Measurements from ENCODE around the gene ABHD14A. TPM values are rescaled to one million over a fixed set of nuclear protein-coding genes. Genes with fewer than 3 reads are reported as not detected.
A peak's percentile ranks its signal among the peaks of the same experiment; 100 is the strongest.

ABHD14A gene
- total RNA-seq, 1 donor from 2014 or later = 17.8 TPM

DNA sequence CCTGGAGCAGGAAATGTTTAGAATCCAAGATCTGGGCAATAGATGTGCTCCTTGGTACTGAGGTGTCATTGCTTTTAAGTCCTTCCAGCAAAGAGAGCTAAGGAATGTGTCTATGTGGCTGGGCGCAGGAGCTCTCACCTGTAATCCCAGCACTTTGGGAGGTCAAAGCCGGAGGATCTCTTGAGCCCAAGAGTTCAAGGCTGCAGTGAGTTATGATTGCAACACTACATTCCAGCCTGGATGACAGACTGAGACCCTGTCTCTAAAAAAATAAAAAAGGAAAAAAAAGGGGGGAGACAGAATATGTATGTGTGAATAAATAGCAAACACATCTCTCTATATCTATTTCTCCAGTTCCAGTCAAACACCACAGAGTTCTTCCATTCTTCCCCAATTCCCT is 24.0 kb upstream of the ABHD14A start:
- no peak overlapping the region for H3K27ac ChIP-seq
- peaks cover 7% of the 10 kb centered on the region for H3K27me3 ChIP-seq (ENCODE audit: low read depth)
- no peak for ATAC-seq
- no peaks in the 10 kb centered on the region for H3K9me3 ChIP-seq
- peaks cover 17% of the 10 kb centered on the region for H3K36me3 ChIP-seq
- H3K4me3 ChIP-seq = no peak overlapping the region
- TF ChIP-seq, protein P1, sequence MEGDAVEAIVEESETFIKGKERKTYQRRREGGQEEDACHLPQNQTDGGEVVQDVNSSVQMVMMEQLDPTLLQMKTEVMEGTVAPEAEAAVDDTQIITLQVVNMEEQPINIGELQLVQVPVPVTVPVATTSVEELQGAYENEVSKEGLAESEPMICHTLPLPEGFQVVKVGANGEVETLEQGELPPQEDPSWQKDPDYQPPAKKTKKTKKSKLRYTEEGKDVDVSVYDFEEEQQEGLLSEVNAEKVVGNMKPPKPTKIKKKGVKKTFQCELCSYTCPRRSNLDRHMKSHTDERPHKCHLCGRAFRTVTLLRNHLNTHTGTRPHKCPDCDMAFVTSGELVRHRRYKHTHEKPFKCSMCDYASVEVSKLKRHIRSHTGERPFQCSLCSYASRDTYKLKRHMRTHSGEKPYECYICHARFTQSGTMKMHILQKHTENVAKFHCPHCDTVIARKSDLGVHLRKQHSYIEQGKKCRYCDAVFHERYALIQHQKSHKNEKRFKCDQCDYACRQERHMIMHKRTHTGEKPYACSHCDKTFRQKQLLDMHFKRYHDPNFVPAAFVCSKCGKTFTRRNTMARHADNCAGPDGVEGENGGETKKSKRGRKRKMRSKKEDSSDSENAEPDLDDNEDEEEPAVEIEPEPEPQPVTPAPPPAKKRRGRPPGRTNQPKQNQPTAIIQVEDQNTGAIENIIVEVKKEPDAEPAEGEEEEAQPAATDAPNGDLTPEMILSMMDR (IDR thresholded peaks at IDR 0.05) = no peak
- peaks cover 9% of the 10 kb centered on the region for H3K4me1 ChIP-seq
- intact Hi-C loops (cut with DNase I) = no loop called here
- DNase-seq = no peak

DNA sequence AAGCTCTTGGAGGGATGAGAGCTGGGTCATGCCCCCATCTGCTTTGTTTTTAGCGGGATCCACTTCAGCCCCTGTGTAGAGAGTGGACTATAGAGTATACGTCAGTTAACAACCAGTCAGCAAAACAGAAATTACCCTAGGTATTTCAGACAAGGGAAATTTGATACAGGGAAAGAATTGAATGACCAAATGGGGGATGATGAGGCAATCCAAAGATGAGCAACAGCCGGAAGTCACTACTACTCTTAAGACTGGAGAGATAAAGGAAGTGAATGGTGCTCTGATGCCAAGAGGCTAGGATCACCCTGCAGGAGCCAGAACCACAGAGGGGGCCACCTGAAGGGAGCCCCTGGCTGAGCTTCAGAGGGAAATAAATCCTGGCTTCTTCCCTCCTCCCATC is 21.4 kb upstream of the ABHD14A start:
- intact Hi-C loops (cut with DNase I) = no loop called here

DNA sequence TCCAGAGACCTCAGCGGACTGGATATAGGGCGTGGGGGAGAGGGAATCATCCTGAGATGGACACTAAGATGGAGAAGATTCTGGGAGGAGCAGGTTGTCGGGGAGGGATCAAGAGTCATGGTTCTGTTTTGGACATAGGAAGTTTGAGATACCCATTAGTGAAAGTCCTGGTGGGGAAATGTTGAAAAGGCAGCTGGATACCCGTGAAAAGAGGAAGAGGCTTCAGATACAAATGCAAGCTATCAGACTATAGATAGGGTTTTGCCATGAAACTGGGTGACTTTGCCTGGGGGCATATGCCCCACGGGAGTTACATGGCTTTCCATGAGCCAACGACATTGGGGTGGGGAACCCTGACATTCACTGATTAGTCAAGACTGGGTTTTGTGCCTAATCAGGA is 20.8 kb upstream of the ABHD14A start:
- TF ChIP-seq, protein P1 (IDR thresholded peaks at IDR 0.05) = no peak
- Histone ChIP-seq H3K27ac (no peak overlapping the region), H3K4me3 (no peak overlapping the region), H3K36me3 (peaks cover 8% of the 10 kb centered on the region), H3K4me1 (peaks cover 21% of the 10 kb centered on the region), H3K9me3 (no peaks in the 10 kb centered on the region), H3K27me3 (ENCODE audit: low read depth) (peaks cover 13% of the 10 kb centered on the region)
- DNase-seq = no peak
- intact Hi-C loops (cut with DNase I) = no loop called here
- no peak for ATAC-seq

More for the DNA sequence above, 21.4 kb upstream of the ABHD14A start:
- Histone ChIP-seq H3K36me3 (peaks cover 11% of the 10 kb centered on the region), H3K9me3 (no peaks in the 10 kb centered on the region), H3K4me1 (peaks cover 21% of the 10 kb centered on the region), H3K27me3 (ENCODE audit: low read depth) (peaks cover 13% of the 10 kb centered on the region), H3K4me3 (no peak overlapping the region), H3K27ac (no peak overlapping the region)
- TF ChIP-seq, protein P1 (IDR thresholded peaks at IDR 0.05) = no peak
- DNase-seq = no peak
- no peak for ATAC-seq

DNA sequence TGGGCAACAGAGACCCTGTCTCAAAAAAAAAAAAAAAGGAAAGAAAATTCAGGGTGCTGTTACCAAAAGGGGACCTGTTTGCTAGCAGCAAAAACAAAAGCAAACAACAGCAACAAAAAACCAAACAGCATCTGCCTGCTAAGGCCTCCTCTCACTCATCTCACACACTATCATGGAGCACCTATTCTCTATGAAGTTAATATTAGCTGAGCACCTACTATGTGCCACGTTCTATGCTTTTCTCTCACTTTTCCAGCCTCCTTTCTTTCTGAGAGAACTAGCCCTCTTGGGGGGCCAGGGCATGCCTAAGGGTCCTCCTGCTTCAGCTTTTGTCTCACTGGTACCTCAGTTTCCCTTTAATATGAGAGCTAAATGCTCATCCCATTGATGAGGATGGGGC is 20.2 kb upstream of the ABHD14A start:
- no peak overlapping the region for H3K4me3 ChIP-seq
- peaks cover 5% of the 10 kb centered on the region for H3K36me3 ChIP-seq
- H3K9me3 ChIP-seq = no peaks in the 10 kb centered on the region
- no peak overlapping the region for H3K27ac ChIP-seq
- intact Hi-C loops (cut with DNase I) = no loop called here
- peaks cover 13% of the 10 kb centered on the region for H3K27me3 ChIP-seq (ENCODE audit: low read depth)
- H3K4me1 ChIP-seq = peaks cover 21% of the 10 kb centered on the region
- DNase-seq (no peak), ATAC-seq (no peak)
- TF ChIP-seq, protein P1 (IDR thresholded peaks at IDR 0.05) = no peak

DNA sequence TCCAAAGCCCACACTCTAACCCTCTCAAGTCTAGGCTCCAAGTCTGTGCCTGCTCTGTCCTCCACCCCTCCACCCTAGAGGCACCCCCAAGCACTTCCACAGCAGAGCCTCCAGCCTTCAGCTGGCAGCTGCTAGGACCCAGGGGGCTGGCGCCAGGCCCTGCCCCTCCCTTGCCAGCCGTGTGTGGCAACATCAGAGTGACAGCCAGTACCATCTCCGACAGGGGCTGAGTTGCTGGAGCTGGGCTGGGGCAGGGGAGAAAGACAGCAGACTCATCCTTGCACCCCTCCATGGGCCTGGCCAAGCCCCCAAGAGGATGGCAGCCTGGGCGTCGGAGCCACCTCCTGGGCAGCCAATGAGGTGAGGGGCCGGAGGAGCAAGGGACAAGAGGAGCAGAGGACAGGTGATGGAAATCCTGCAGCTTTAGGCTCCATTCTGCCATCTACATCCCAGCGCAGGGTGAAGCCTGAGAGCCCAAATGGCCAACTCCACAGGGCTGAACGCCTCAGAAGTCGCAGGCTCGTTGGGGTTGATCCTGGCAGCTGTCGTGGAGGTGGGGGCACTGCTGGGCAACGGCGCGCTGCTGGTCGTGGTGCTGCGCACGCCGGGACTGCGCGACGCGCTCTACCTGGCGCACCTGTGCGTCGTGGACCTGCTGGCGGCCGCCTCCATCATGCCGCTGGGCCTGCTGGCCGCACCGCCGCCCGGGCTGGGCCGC is 19.5 kb upstream of the ABHD14A start, which contains the start of gene GPR62:
Gene GPR62, plus strand, starts transcription at position 207 of the 718 bp plus-strand sequence. Its CDS starts 272 bp downstream, at position 479.
- intact Hi-C loops (cut with DNase I) = no loop called here
- DNase-seq (no peak), ATAC-seq (no peak)
- Histone ChIP-seq H3K4me1 (peaks cover 21% of the 10 kb centered on the region), H3K4me3 (peak within 1 kb of the TSS; percentile 53), H3K27me3 (ENCODE audit: low read depth) (peaks cover 13% of the 10 kb centered on the region), H3K27ac (peak within 1 kb of the TSS; percentile 60), H3K9me3 (no peaks in the 10 kb centered on the region), H3K36me3 (peaks cover 9% of the 10 kb centered on the region)
- TF ChIP-seq, protein P1 (IDR thresholded peaks at IDR 0.05) = no peak

All from lower lobe of right lung (tissue), 2 donors.